ENCODE measurements around the gene TRIM2.

DNA sequence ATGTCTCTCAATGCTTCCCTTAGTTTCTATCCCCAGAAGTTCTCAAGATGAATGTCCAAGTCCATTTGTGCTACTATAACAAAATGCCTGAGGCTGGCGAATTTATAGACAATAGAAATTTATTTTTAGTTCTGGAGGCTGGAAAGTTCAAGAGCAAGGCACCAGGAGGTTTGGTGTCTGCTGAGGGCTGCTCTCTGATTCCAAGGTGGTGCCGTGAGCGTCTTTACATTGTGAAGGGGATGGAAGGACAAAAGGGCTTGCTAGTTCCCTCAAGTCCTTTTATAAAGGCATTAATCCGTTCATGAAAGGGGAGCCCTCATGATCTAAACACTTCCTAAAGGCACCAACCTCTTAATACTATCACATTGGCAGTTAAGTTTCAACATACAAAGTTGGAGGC lies 12.3 kb downstream of the TRIM2 start:
- TF ChIP-seq EZH2phosphoT487 (IDR thresholded peaks at IDR 0.05; ENCODE audit: low read depth, severe bottlenecking, unreplicated experiment) (no peak), EZH2 (IDR thresholded peaks at IDR 0.05; ENCODE audit: borderline replicate concordance) (no peak)
- TF ChIP-seq, protein P1, sequence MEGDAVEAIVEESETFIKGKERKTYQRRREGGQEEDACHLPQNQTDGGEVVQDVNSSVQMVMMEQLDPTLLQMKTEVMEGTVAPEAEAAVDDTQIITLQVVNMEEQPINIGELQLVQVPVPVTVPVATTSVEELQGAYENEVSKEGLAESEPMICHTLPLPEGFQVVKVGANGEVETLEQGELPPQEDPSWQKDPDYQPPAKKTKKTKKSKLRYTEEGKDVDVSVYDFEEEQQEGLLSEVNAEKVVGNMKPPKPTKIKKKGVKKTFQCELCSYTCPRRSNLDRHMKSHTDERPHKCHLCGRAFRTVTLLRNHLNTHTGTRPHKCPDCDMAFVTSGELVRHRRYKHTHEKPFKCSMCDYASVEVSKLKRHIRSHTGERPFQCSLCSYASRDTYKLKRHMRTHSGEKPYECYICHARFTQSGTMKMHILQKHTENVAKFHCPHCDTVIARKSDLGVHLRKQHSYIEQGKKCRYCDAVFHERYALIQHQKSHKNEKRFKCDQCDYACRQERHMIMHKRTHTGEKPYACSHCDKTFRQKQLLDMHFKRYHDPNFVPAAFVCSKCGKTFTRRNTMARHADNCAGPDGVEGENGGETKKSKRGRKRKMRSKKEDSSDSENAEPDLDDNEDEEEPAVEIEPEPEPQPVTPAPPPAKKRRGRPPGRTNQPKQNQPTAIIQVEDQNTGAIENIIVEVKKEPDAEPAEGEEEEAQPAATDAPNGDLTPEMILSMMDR (IDR thresholded peaks at IDR 0.05; ENCODE audit: poor library complexity), result no peak
